ENCODE measurements around the gene LPIN1. TPM values are rescaled to one million over a fixed set of nuclear protein-coding genes. Genes with fewer than 3 reads are reported as not detected.

LPIN1 gene
- total and polyA plus RNA-seq, 12 donors = 18.9 to 61.0 (median 34.4) TPM

- TF ChIP-seq CTCF (IDR thresholded peaks at IDR 0.05) = no peak
- no peaks in the 10 kb centered on the region for H3K9me3 ChIP-seq
- 82 to 96% methylated on average over 10 of the region's 10 CpGs for WGBS, 2 donors
- no peaks in the 10 kb centered on the region for H3K27me3 ChIP-seq
- intact Hi-C loops (cut with DNase I) = loop anchor here in 4 of 10 donors (10.0 kb wide), 1 partner anchor 298 kb away; no protein-coding TSS in a partner anchor
- H3K4me1 ChIP-seq = peaks cover 0 to 23% (median 14%) of the 10 kb centered on the region in 9 donors
- DNase-seq (no peak), ATAC-seq (no peak)
- H3K27ac ChIP-seq = no peak overlapping the region
- no peak overlapping the region for H3K4me3 ChIP-seq
- peaks cover 0 to 96% (median 4%) of the 10 kb centered on the region in 9 donors for H3K36me3 ChIP-seq
Observed at GRCh38 chr2:11773111-11773510, 26.7 kb downstream of the LPIN1 start.

- DNase-seq = no peak
- Histone ChIP-seq H3K27me3 (no peaks in the 10 kb centered on the region), H3K36me3 (peaks cover 0 to 89% (median 4%) of the 10 kb centered on the region in 9 donors), H3K27ac (peak overlapping the region in 2 of 10 donors; percentile 38 to 62), H3K4me1 (peaks cover 0 to 31% (median 18%) of the 10 kb centered on the region in 9 donors), H3K9me3 (no peaks in the 10 kb centered on the region), H3K4me3 (no peak overlapping the region)
- intact Hi-C loops (cut with DNase I) = loop anchor here in 5 of 10 donors (2.0 to 10.0 kb wide), 2 partner anchors 35 to 299 kb away; no protein-coding TSS in a partner anchor
- no peak for TF ChIP-seq CTCF (IDR thresholded peaks at IDR 0.05)
- 72% methylated on average over 7 of the region's 7 CpGs for WGBS, 2 donors
- ATAC-seq = no peak
Observed at GRCh38 chr2:11773747-11774525, 27.5 kb downstream of the LPIN1 start.

- TF ChIP-seq CTCF (IDR thresholded peaks at IDR 0.05) = no peak
- ATAC-seq = peak in 6 of 8 donors; percentile 50 to 71 (median 65)
- Histone ChIP-seq H3K36me3 (peaks cover 0 to 84% (median 4%) of the 10 kb centered on the region in 9 donors), H3K4me1 (peaks cover 0 to 37% (median 23%) of the 10 kb centered on the region in 9 donors), H3K27me3 (no peaks in the 10 kb centered on the region), H3K4me3 (no peak overlapping the region), H3K9me3 (no peaks in the 10 kb centered on the region), H3K27ac (peak overlapping the region in 3 of 10 donors; percentile 38 to 76 (median 62))
- 56 to 70% methylated on average over 7 of the region's 7 CpGs for WGBS, 2 donors
- peak in 1 of 2 donors; percentile 32 for DNase-seq
- intact Hi-C loops (cut with DNase I) = loop anchor here in 5 of 10 donors (2.0 to 10.0 kb wide), 2 partner anchors 36 to 300 kb away; no protein-coding TSS in a partner anchor
Observed at GRCh38 chr2:11774600-11774999, 28.2 kb downstream of the LPIN1 start.

GRCh38 chr2:11775384-11775783 lies 29.0 kb downstream of the LPIN1 start:
- Histone ChIP-seq H3K27me3 (no peaks in the 10 kb centered on the region), H3K27ac (peak overlapping the region in 5 of 10 donors; percentile 2 to 76 (median 49)), H3K9me3 (no peaks in the 10 kb centered on the region), H3K4me1 (peaks cover 0 to 37% (median 23%) of the 10 kb centered on the region in 9 donors), H3K4me3 (peak overlapping the region in 1 of 10 donors; percentile 10), H3K36me3 (peaks cover 0 to 84% (median 8%) of the 10 kb centered on the region in 9 donors)
- intact Hi-C loops (cut with DNase I) = loop anchor here in 9 of 10 donors (2.0 to 10.0 kb wide), 6 partner anchors 33 to 301 kb away; no protein-coding TSS in a partner anchor
- 56 to 73% methylated on average over 4 of the region's 4 CpGs for WGBS, 2 donors
- ATAC-seq (no peak), DNase-seq (no peak)
- TF ChIP-seq CTCF (IDR thresholded peaks at IDR 0.05) = no peak

Data from heart right ventricle (tissue), 16 donors.